ENCODE measurements around the gene TRIM67.

- TF ChIP-seq POLR2A (IDR thresholded peaks at IDR 0.05) (no peak), CTCF (IDR thresholded peaks at IDR 0.05) (no peak)
Measured at GRCh38 chr1:231234506-231234905, 72.6 kb downstream of the TRIM67 start.

All from uterus (tissue), 2 donors.